ENCODE data around the gene RRP1B. TPM values are rescaled to one million over a fixed set of nuclear protein-coding genes. Genes with fewer than 3 reads are reported as not detected.
A peak's percentile ranks its signal among the peaks of the same experiment; 100 is the strongest.

RRP1B gene
- total and polyA plus RNA-seq, 9 of the 15 experiments (the other 6 are each of a cell fraction or from before 2014, with no cell fraction given) = 6.8 to 66.6 (median 41.9) TPM

- peak; percentile 69 for TF ChIP-seq CTCFL (IDR thresholded peaks at IDR 0.05; ENCODE audit: borderline replicate concordance, insufficient read depth, low read depth, low read length, poor library complexity, severe bottlenecking)
- no peak for TF ChIP-seq SMC3 (conservative IDR thresholded peaks at IDR 0.05; ENCODE audit: insufficient read depth, low read depth, low read length)
- no peak for TF ChIP-seq ZC3H11A (IDR thresholded peaks at IDR 0.05; ENCODE audit: low read depth, low read length)
- TF ChIP-seq RBFOX2 (IDR thresholded peaks at IDR 0.05; ENCODE audit: low read depth, low read length) = peak; percentile 85
- TF ChIP-seq NFXL1 (CRISPR knock-in tag; IDR thresholded peaks at IDR 0.05) = no peak
- no peak for TF ChIP-seq SRSF1 (IDR thresholded peaks at IDR 0.05; ENCODE audit: low read depth, low read length)
- TF ChIP-seq ZBTB34 (CRISPR knock-in tag; IDR thresholded peaks at IDR 0.05) = no peak
- peak; percentile 65; the same call in 1 of the 2 replicates for TF ChIP-seq HNRNPL (IDR thresholded peaks at IDR 0.05; ENCODE audit: low read depth, low read length)
- no peak for TF ChIP-seq THRB (CRISPR knock-in tag; conservative IDR thresholded peaks at IDR 0.05)
- no peak for TF ChIP-seq GTF3C2 (IDR thresholded peaks at IDR 0.05; ENCODE audit: borderline replicate concordance, extremely low read depth, insufficient read length)
- no peak; the same call in 1 of the 2 replicates for TF ChIP-seq FOXP4 (CRISPR knock-in tag; IDR thresholded peaks at IDR 0.05; ENCODE audit: borderline replicate concordance)
- no peak for TF ChIP-seq CC2D1A (IDR thresholded peaks at IDR 0.05)
- no peak for TF ChIP-seq ZNF354B (CRISPR knock-in tag; IDR thresholded peaks at IDR 0.05)
- no peak for TF ChIP-seq ZBED1 (IDR thresholded peaks at IDR 0.05)
- TF ChIP-seq ZNF696 (CRISPR knock-in tag; conservative IDR thresholded peaks at IDR 0.05) = no peak
- TF ChIP-seq SMARCE1 (IDR thresholded peaks at IDR 0.05) = no peak
- TF ChIP-seq ZBTB8A (IDR thresholded peaks at IDR 0.05; ENCODE audit: partially characterized antibody) = no peak
- no peak for TF ChIP-seq NCOA1 (IDR thresholded peaks at IDR 0.05; ENCODE audit: low read depth)
These were observed 59.8 kb downstream of the RRP1B start, which contains the start of gene PDXK (continued) for GRCh38 chr21:43718872-43719747.

Measured in K562 (cell line).